NCI-H345 (cell line): ENCODE results near the gene KLF13.
"Not testable (repeated sequence)": the region's sequence is repeated elsewhere in the genome, so short reads cannot be mapped to it uniquely, and the experiment has no call there.

Experiments used
- DNase-seq: peaks from one replicate; lab custom pipeline; 2025; lab: John Stamatoyannopoulos, UW

The KLF13 gene

GRCh38 chr15:31345606-31346366 lies 19.2 kb downstream of the KLF13 start:
- DNase-seq, result no peak

- DNase-seq, result no peak
Measured at GRCh38 chr15:31346367-31347066, 19.9 kb downstream of the KLF13 start.

- no peak for DNase-seq
Measured at GRCh38 chr15:31347067-31347975, 20.7 kb downstream of the KLF13 start.

GRCh38 chr15:31347981-31348803 lies 21.6 kb downstream of the KLF13 start:
- DNase-seq, result no peak

DNA sequence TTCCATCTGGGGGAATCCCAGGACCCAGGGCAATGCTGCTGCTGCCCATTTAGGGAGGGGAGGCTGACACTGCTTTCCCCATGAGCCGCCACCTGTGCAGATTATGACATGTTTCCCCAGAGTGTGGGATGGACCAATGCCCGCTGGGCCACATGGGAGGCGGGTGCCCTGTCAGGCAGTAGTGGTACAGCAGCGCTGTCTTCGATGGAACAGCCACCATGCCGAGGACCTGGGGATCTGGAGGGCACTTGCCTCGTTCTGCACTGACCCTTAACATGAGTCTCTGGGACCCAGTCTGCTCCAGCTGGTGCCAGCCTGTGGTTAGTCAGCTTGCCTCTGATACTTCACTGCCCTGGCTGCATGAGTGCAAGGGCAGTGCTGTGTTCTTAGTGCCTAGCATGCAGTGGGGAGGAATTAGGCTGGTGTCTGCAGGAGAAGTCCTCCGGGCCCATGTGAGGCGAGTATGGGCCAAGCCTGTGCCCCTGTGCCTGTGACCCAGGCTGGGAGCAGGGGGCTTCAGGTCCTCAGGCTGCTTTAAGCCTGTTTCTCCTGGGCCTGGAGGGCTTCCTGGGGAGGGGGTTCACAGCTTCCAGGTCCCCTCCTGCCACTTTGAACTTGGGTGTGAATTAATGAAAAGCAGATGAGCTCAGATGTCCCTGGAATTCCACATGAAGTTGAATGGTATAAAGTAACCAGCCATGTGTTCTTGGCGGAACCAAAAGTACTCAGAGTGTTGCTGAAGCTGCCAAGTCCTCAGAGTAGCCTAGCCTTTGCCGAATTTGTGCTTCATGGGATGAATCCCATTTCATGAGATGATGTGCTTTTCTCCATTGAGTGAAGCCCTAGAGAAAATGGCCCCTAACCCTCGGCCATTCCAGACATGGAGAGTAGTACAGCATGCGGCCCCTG lies 22.9 kb downstream of the KLF13 start:
- DNase-seq, result no peak

DNA sequence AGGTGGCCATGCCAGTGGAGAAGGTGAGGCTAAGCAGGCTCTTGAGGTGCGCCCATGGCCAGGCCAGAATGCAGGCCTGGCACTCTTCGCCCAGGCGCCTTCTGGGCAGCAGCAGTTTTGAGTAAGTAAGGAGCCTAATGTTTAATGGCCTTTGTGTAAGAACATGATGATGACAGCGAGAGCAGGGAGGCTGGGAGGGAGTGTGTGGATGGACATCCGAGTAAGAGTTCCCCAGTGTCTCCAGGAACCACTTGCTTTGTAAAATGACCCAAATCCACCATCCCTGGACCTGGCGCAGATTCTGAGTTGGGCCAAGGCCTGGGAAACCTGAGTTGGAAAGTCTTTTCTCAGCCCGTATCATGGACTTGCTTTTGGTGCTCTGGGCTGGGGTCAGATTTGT lies 24.1 kb downstream of the KLF13 start:
- no peak for DNase-seq

DNA sequence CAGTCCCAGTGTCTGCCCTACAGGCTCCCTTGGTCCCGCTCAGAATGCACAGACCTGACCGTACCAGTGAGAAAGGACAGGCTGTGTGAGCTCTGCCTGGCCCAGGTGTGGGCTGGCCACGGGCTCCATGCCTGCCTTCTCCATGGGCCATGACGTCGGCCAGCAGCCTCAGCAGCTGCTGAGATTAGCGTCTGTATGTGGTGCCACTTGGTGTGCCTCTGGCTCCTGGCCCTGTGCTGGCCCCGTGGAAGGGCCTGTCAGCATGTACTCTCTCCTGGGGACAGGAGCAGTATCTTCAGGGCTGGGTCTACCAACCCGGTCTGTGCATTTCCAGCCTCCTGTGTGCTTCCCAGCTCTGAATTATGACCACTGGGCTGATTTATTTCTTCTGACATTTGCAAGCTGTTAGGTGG lies 25.7 kb downstream of the KLF13 start:
- no peak for DNase-seq

DNA sequence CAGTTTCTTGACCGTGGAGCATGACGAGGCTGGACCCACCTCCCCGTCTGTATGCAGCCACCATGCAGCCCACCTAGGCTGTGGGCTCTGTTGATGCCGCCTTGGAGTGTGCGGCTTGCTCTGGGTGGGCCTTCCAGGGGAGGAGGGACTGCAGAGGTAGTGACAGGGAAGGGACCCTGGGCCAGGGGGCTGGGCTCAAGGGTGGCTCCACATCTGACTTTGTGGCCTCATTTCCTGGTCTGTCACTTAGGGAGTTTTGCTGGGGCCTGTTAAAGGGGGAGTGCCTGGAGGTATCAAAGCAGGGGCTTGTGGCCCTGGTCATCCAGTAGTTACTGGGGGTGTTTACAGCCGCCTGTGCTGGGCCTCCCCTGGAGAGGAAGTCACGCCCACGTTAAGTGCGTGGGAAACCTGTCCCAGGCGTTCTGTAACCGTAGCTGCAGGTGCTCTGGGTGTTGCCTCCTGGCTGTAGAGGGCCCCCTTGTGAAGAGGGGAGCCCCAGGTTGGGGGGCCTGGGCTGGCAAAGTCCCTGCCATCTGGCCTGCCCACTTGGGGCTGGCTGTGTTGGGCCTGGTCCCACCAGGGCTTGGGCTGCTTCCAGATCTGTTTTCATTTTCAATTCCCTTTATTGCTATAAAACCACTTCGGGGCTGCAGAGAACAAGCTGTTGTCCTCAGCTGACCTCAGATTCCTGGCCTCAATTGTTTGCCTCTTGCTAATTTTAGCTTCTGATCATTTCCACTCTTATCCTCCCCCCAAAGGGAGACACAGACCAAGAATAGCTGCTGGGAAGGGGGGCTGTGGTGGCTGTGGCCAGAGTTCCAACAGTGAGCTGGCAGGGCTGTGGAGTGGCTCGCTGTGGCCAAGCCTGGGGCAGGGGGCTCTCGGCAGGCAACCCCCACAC lies 26.5 kb downstream of the KLF13 start:
- DNase-seq, result no peak

DNA sequence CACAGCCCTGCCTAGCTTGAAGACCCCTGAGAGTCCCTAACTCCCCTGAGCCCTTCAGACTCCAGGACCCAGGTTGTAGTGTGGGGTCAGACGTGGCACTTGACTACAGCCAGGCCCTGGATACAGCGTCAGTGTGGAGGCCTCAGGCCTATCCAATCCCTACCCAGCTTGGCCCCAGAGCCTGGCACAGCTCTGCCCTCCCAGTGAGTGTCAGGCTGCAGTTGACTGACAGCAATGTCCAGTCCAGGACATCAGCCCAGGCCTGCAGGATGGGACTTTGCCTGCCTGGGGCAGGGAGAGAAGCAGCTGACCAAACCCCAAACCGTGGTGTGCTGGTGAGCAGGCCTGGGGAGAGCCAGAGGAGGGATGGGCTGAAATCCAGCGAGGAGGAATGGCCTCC lies 27.3 kb downstream of the KLF13 start:
- DNase-seq, result no peak

GRCh38 chr15:31356097-31356496 lies 29.5 kb downstream of the KLF13 start:
- DNase-seq, result not testable (repeated sequence)

- no peak for DNase-seq
Measured at GRCh38 chr15:31357148-31357547, 30.5 kb downstream of the KLF13 start.

DNA sequence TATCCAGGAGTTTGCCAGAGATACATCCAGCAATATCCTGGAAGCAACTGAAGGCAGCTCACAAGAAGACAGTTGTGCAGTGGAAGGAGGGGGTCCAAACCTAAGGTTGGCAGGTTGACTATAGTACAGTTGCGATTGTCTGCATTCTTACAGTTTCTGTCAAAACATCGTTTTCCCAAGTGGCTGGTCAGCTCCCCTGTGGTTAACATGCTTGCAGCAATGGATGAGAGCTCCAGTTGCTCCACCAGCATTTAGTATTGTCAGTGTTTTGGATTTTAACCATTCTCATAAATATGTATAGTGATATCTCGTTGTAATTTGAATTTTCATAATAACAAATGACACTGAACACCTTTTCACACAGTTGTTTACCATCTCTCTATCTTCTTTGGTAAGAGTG lies 31.5 kb downstream of the KLF13 start:
- DNase-seq, result no peak

DNA sequence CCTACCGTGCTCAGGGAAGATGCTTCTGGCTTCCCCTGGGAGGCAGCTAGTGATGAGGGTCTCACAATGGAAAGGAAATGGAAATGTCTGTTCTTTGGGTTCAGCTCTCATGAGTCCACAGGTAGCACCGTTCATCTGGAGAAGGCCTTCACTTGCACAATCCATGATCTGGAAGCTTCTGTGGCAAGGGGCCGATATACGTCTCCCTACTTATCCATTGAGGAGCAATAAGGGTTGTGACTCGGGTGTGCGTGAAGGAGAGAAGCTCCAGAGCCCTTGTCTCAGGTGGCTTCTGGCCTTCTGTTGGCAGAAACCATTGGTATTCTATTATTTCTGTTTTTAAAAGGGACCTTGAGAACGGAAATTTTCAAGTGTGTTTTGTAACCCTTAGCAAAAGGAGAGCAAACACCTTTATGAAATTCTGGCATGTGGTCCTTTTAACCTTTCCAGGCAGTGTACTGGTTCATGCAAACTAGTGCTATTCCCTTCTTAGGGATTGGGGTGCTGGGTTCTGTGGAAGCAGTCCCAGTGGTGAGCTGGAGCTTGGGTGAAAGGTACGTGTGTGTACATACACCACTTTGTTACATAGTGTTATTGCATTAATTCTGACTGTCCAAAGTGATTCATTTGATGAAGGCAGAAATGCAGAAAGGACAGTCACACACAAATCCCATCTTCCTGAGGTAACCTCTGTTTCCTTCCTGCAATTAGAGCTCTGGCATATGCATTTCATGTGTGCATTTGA lies 32.5 kb downstream of the KLF13 start:
- no peak for DNase-seq

- no peak for DNase-seq
Measured at GRCh38 chr15:31359702-31360111, 33.1 kb downstream of the KLF13 start.

DNA sequence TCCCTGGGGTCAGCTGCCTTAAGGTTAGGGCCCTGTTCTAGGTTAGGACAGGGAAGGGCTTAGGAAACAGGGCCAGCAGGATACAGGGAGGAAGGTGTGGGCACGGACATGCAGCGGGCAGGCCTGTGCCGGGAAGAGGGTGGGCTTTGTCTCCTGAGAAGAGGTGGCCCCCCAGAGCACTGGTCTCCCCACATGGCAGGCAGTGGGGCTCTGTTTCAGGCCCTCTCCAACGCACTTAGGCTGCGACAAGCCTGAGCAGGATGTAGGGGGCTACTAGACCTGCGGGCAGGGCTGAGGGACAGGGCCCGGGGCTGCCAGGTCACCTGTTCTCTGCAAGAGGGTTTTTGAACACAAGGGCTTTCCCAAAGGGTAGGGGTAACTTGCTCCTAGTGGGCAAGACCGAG lies 33.5 kb downstream of the KLF13 start:
- peak; percentile 48 for DNase-seq

- DNase-seq, result peak; percentile 82
Measured at GRCh38 chr15:31360843-31361763, 34.5 kb downstream of the KLF13 start.

GRCh38 chr15:31361764-31362515 lies 35.3 kb downstream of the KLF13 start:
- DNase-seq, result no peak
